Measurements from ENCODE around the gene GPALPP1. TPM values are rescaled to one million over a fixed set of nuclear protein-coding genes. Genes with fewer than 3 reads are reported as not detected.
A peak's percentile ranks its signal among the peaks of the same experiment; 100 is the strongest.

Gene GPALPP1
- total RNA-seq, 2 donors from 2014 or later, result 25.8 to 36.4 TPM

DNA sequence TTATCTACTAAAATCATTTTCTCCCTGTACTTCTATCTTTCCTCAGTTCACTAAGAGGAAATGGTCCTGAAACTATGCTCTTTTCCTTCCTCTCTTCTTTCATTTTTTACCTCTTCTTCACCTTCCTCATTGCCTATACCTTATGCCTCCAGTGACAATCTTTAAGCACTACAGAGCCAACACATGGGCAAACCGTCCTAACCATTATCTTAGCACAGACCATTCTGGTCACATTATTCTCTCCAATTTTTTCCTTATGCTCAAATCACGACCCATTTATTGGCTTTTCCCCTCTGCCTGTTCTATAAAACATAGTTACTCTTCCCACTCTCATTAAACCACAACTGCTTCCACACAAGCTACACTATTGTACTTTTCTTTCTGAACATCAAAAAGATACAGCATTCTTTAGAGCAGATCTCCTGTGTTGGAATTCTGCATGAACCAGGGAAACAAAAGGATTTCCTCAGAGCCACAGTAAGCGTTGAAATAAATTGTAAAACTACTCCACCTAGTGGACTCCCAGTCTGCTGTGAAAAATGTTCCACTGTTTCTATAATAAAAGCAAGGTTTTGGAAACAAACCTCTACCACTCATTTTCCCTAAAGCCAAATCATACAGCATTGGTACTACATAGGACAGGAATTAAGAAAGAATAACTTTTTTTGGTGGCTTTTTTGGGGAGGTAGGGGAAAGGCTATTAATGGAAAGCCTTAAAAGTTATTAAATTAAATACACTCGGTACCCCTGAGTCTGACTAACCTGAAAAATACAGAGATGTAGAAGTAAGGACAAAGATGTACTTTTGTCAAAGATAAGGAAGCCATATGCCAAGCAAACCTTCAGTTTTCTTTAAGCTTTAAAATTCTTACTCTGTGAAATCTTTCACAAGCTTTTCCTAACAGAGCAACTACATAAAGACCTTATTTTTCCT, 19.5 kb upstream of the GPALPP1 start:
- Mint-ChIP-seq H3K27me3 (ENCODE audit: insufficient read depth) (no peaks in the 10 kb centered on the region), H3K9me3 (peaks cover 6% of the 10 kb centered on the region), H3K27ac (no peak overlapping the region), H3K4me1 (no peaks in the 10 kb centered on the region), H3K36me3 (ENCODE audit: low read depth) (peaks cover 28% of the 10 kb centered on the region), H3K4me3 (no peak overlapping the region)
- 70 to 74% methylated on average over 3 to 4 of the region's 4 CpGs for WGBS, 2 experiments (ENCODE audit: insufficient coverage in 1 of 2, insufficient read length in 1 of 2)
- DNase-seq, result no peak
- peaks cover 52% of the 10 kb centered on the region for H3K36me3 ChIP-seq (ENCODE audit: control insufficient read depth, insufficient read depth, low read length)
- H3K27me3 ChIP-seq (ENCODE audit: control insufficient read depth, insufficient read depth, low read length, poor library complexity, severe bottlenecking), result no peaks in the 10 kb centered on the region
- no peaks in the 10 kb centered on the region for H3K4me1 ChIP-seq (ENCODE audit: control insufficient read depth, insufficient read depth, low read length)
- H3K9ac ChIP-seq (ENCODE audit: extremely low read depth, low read length, poor library complexity, severe bottlenecking), result no peak overlapping the region
- H3K4me3 ChIP-seq (ENCODE audit: low read length), result no peak overlapping the region
- TF ChIP-seq, protein P1, sequence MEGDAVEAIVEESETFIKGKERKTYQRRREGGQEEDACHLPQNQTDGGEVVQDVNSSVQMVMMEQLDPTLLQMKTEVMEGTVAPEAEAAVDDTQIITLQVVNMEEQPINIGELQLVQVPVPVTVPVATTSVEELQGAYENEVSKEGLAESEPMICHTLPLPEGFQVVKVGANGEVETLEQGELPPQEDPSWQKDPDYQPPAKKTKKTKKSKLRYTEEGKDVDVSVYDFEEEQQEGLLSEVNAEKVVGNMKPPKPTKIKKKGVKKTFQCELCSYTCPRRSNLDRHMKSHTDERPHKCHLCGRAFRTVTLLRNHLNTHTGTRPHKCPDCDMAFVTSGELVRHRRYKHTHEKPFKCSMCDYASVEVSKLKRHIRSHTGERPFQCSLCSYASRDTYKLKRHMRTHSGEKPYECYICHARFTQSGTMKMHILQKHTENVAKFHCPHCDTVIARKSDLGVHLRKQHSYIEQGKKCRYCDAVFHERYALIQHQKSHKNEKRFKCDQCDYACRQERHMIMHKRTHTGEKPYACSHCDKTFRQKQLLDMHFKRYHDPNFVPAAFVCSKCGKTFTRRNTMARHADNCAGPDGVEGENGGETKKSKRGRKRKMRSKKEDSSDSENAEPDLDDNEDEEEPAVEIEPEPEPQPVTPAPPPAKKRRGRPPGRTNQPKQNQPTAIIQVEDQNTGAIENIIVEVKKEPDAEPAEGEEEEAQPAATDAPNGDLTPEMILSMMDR (conservative IDR thresholded peaks at IDR 0.05), result peak; percentile 89
- peaks cover 1% of the 10 kb centered on the region for H3K9me3 ChIP-seq (ENCODE audit: control insufficient read depth, low read length)
- H3K27ac ChIP-seq (ENCODE audit: low read depth, low read length), result no peak overlapping the region

DNA sequence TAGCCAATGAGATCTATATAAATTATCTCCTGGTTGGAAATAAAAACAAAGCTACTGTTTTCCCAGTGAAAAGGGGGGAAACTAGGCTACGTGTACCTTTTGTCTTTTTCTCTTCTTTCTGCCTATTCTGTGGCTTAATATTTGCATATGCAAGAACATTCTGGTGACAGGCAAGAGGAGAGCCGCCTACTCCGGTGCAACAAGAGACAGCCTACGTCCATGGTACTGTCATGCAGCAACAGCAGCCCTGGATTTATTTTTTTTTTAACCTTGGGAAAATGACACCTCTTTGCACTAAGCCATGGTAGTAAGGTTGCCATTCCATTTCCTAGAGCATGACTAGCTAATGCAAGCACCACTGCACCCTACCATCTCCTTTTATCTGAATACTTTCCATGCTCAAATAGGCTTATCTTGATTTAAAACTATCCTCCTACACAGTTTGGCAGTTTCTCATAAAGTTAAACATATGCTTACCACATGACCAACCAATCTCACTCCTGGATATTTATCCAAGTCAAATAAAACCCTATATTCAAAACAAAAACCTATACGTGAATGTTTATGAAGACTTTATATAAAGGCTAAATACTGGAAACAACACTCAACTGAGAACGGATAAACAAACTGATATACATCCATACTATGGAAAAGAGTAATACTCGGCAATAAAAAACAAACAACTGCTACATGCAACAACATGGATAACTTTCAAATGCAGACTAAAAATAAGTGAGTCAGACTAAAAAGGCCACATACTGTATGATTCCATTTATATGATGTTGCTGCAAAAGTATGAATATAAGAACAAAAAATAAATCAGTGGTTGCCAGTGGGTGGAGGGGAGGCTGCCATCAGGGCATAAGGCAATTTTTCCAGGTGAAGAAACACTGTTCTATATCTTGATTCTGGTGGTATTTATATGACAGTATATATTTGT, 17.4 kb upstream of the GPALPP1 start:
- H3K27ac Mint-ChIP-seq, result no peak overlapping the region
- WGBS, 2 experiments (ENCODE audit: insufficient coverage in 1 of 2, insufficient read length in 1 of 2), result 91 to 93% methylated on average over 3 to 6 of the region's 7 CpGs
- Histone ChIP-seq H3K9ac (ENCODE audit: extremely low read depth, low read length, poor library complexity, severe bottlenecking) (no peak overlapping the region), H3K4me1 (ENCODE audit: control insufficient read depth, insufficient read depth, low read length) (no peaks in the 10 kb centered on the region), H3K27ac (ENCODE audit: low read depth, low read length) (no peak overlapping the region), H3K27me3 (ENCODE audit: control insufficient read depth, insufficient read depth, low read length, poor library complexity, severe bottlenecking) (no peaks in the 10 kb centered on the region), H3K9me3 (ENCODE audit: control insufficient read depth, low read length) (no peaks in the 10 kb centered on the region), H3K4me3 (ENCODE audit: low read length) (no peak overlapping the region), H3K36me3 (ENCODE audit: control insufficient read depth, insufficient read depth, low read length) (peaks cover 52% of the 10 kb centered on the region)
- TF ChIP-seq, protein P1 (conservative IDR thresholded peaks at IDR 0.05), result no peak
- no peak overlapping the region for H3K4me3 Mint-ChIP-seq
- peaks cover 17% of the 10 kb centered on the region for H3K36me3 Mint-ChIP-seq (ENCODE audit: low read depth)
- no peaks in the 10 kb centered on the region for H3K9me3 Mint-ChIP-seq
- DNase-seq, result no peak
- no peaks in the 10 kb centered on the region for H3K4me1 Mint-ChIP-seq
- H3K27me3 Mint-ChIP-seq (ENCODE audit: insufficient read depth), result no peaks in the 10 kb centered on the region

- peaks cover 16% of the 10 kb centered on the region for H3K36me3 Mint-ChIP-seq (ENCODE audit: low read depth)
- no peaks in the 10 kb centered on the region for H3K9me3 Mint-ChIP-seq
- Histone ChIP-seq H3K27ac (ENCODE audit: low read depth, low read length) (no peak overlapping the region), H3K36me3 (ENCODE audit: control insufficient read depth, insufficient read depth, low read length) (peaks cover 56% of the 10 kb centered on the region), H3K9me3 (ENCODE audit: control insufficient read depth, low read length) (no peaks in the 10 kb centered on the region), H3K27me3 (ENCODE audit: control insufficient read depth, insufficient read depth, low read length, poor library complexity, severe bottlenecking) (no peaks in the 10 kb centered on the region), H3K4me3 (ENCODE audit: low read length) (no peak overlapping the region), H3K4me1 (ENCODE audit: control insufficient read depth, insufficient read depth, low read length) (no peaks in the 10 kb centered on the region), H3K9ac (ENCODE audit: extremely low read depth, low read length, poor library complexity, severe bottlenecking) (no peak overlapping the region)
- no peaks in the 10 kb centered on the region for H3K27me3 Mint-ChIP-seq (ENCODE audit: insufficient read depth)
- H3K4me3 Mint-ChIP-seq, result no peak overlapping the region
- TF ChIP-seq, protein P1 (conservative IDR thresholded peaks at IDR 0.05), result peak; percentile 82
- WGBS, 2 experiments (ENCODE audit: insufficient coverage in 1 of 2, insufficient read length in 1 of 2), result 14% methylated on average over 1 of the region's 3 CpGs; no CpG with 5 or more reads in 1 of the 2 experiments
- DNase-seq, result no peak
- no peak overlapping the region for H3K27ac Mint-ChIP-seq
- H3K4me1 Mint-ChIP-seq, result no peaks in the 10 kb centered on the region
These were observed 16.3 kb upstream of the GPALPP1 start for GRCh38 chr13:44972956-44973581.

Data from endodermal cell (in vitro differentiated cells).